KBM-7 (cell line): Measurements from ENCODE around the gene HEY2.
A peak's percentile ranks its signal among the peaks of the same experiment; 100 is the strongest.
"Not testable (repeated sequence)": the region's sequence is repeated elsewhere in the genome, so short reads cannot be mapped to it uniquely, and the experiment has no call there.

Source experiments
- DNase-seq: peaks from one replicate; pipeline ENCODE4 v3.0.0-alpha.2; 2015
- in situ Hi-C: fragments of 300-500 bp; cut with MboI; formaldehyde crosslinking; loops from 2 replicates; pipeline ENCODE4 v1.14.3; 2020; ENCODE audit warnings: low sequenced_read_pairs, low pct_unique_long_range_greater_than_20kb, mixed read lengths

Gene HEY2

GRCh38 chr6:125749173-125749864 is at the start of gene HEY2:
Gene HEY2, plus strand, starts transcription at chr6:125749632. Its CDS starts 145 bp downstream, at chr6:125749777.
- in situ Hi-C loops, result no loop called here
- peak; percentile 71 for DNase-seq

GRCh38 chr6:125700581-125701353 is 48.7 kb upstream of the HEY2 start:
- DNase-seq, result no peak
- in situ Hi-C loops, result no loop called here

GRCh38 chr6:125701354-125701668 is 48.1 kb upstream of the HEY2 start:
- in situ Hi-C loops, result no loop called here
- no peak for DNase-seq

- DNase-seq, in situ Hi-C loops: not testable (repeated sequence)
Measured at GRCh38 chr6:125703882-125704281, 45.5 kb upstream of the HEY2 start.

DNA sequence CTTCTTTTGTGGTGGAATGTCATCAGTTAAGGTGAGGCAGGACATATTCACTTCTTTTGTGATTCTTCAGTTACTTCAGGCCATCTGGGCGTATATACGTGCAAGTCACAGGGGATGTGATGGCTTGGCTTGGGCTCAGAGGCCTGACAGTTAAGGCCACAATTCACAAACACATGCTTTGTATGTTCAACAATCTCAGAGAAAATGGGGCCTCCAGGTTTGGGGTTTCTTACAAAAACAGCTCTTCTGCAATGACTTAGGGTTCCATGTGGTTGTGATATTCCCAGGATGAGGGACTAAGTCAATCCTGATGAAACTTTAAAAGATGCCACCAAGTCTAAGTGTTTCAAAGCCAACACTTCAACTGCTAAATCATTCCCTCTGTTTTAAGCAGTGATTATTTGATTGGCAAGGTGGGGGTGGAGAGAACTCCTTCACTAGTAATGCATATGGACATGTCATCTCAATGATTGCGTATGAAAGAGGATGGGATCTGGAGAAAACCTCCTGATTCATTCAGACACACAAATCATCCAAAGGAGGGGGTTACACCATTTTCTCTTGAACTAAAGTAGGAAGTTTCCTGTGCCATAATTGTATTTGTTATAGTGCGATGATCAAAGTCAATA is 41.7 kb upstream of the HEY2 start:
- no peak for DNase-seq
- in situ Hi-C loops, result no loop called here

DNA sequence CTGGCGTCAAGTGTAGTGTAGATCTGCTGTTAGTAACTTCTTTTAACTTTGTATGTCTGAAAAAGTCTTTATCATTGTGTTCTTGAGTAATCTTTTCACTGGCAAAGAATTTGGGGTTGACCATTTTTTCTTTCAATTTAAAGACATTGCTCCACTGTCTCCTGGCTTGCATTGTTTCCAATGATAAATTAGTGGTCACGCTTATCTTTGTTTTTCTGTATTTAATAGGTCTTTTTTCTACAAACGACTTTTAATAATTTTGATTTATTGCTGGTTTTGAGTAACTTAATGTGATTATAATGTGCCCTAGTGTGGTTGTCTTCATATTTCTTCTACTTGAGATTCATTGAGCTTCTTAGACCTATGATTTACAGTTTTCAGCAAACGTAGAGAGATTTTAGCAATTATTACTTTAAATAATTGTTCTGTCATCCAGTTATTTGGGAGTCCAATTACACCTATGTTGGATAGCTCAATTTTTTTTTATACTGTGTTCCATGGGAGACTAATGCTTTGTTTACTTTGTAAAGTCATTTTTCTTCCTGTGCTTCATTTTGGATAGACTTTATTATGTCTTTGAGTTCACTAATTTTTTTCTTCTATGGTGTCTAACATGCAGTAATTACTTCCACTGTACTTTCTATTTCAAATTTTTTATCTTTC is 38.3 kb upstream of the HEY2 start:
- DNase-seq, result no peak

GRCh38 chr6:125714441-125715090 is 34.9 kb upstream of the HEY2 start:
- no peak for DNase-seq
- in situ Hi-C loops, result no loop called here

More for the DNA sequence above, 38.3 kb upstream of the HEY2 start:
- in situ Hi-C loops, result no loop called here

DNA sequence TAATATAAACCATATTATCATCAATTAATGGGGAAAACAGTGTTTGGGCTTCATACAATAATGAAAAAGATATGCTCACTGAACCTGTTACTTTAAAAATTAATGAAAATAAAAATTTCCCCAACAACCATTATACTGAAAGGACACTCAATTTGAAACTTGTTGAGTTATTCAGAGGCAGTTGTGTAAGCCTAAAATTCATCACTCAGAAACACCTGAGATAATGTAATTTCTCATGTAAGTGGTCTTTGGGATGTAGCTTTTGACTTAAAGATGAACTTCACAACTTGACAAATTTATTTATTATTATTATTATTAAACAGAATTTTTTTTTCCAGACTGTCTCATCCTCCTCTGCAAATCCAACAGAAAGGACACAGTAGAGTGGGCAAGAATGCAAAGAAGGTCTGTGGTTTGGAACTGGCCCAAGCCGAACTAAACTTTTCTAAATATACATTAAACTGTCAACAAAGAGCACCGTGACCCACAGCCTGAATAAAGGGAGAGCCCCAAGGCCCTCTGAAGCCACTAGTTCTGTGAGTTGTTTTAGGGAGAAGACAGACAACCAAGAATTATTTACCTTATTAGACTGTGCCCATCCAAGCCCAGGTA is 32.2 kb upstream of the HEY2 start:
- DNase-seq, result no peak
- in situ Hi-C loops, result no loop called here

DNA sequence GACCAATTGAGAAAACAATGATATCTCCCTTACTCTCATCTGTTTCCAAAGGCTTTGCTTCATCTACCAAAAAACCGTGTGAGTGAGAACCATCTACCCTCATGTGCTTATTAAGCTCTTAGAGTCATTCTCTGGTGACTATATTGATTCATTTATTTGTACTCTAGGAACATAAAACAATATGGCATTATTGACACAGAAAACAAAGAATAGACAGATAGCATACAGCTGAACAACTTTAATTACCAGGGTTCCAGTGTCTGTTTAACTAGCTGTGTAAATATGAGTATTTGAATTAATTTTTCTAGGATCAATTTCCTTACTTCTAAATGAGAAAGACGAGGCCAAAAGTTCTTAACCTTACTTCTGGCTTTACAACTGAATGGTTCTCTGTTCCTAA is 31.3 kb upstream of the HEY2 start:
- in situ Hi-C loops, result no loop called here
- no peak for DNase-seq

- no peak for DNase-seq
Measured at GRCh38 chr6:125722886-125723285, 26.5 kb upstream of the HEY2 start.

GRCh38 chr6:125727216-125727615 is 22.2 kb upstream of the HEY2 start:
- no peak for DNase-seq
- in situ Hi-C loops, result no loop called here

More at GRCh38 chr6:125722886-125723285, 26.5 kb upstream of the HEY2 start:
- in situ Hi-C loops, result no loop called here

GRCh38 chr6:125728739-125729138 is 20.7 kb upstream of the HEY2 start:
- in situ Hi-C loops, result no loop called here
- DNase-seq, result no peak

GRCh38 chr6:125729983-125730382 is 19.4 kb upstream of the HEY2 start:
- no peak for DNase-seq
- in situ Hi-C loops, result no loop called here

- in situ Hi-C loops, result no loop called here
- DNase-seq, result no peak
Measured at GRCh38 chr6:125732398-125732797, 17.0 kb upstream of the HEY2 start.

GRCh38 chr6:125733516-125734300 is 15.7 kb upstream of the HEY2 start:
- in situ Hi-C loops, result no loop called here
- DNase-seq, result no peak

GRCh38 chr6:125738276-125738675 is 11.2 kb upstream of the HEY2 start:
- in situ Hi-C loops, result no loop called here
- DNase-seq, result no peak

GRCh38 chr6:125739364-125739763 is 10.1 kb upstream of the HEY2 start:
- DNase-seq, result no peak
- in situ Hi-C loops, result no loop called here

DNA sequence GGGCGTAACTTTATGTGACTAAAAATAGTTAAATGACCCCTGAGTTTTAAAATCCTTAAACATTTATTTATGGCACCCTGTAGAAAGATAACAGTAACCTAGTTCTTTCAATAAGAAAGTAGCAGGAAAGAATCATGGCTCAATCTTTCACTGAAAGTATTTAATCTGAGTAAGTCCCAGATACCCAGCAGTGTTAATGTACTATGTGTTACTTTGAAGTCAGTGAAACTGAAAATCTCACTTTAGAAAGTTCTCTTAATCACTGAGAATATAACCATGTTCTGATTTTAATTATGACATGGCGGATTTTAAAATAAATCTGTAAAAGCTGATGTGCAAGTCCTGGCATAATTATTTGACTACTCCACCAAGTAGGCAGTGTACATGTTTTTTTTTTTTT is 8.1 kb upstream of the HEY2 start:
- no peak for DNase-seq

More for the DNA sequence above, 8.1 kb upstream of the HEY2 start:
- in situ Hi-C loops, result no loop called here
